ENCODE data around the gene HSF2. TPM values are rescaled to one million over a fixed set of nuclear protein-coding genes. Genes with fewer than 3 reads are reported as not detected.
"Not testable (repeated sequence)": the region's sequence is repeated elsewhere in the genome, so short reads cannot be mapped to it uniquely, and the experiment has no call there.

Gene HSF2
- total RNA-seq, 6 experiments from 2014 or later: 2.6 to 4.7 (median 3.3) TPM

DNA sequence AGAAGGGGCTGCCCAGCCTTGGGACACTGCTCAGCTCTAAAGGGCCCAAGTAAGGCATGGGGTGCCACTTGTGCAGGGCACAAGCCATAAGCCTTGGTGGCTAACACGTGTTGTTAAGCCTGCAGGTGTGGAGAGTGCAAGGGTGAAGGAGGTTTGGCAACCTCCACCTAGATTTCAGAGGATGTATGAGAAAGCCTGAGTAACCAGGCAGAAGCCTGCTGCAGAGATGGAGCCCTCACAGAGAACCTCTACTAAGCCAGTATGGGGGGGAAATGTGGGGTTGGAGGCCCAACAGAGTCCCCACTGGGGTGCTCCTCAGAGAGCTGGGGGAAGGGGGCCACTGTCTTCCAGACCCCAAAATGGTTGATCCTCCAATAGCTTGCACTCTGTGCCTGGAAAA is 39.5 kb downstream of the HSF2 start:
- H3K36me3 ChIP-seq: peaks cover 0 to 16% (median 6%) of the 10 kb centered on the region in 4 donors
- H3K4me1 ChIP-seq: no peaks in the 10 kb centered on the region
- no peaks in the 10 kb centered on the region for H3K9me3 ChIP-seq
- DNase-seq: no peak
- 100% methylated on average over 1 of the region's 1 CpG for WGBS (ENCODE audit: insufficient coverage, low coverage, low lambda C conversion rate, missing lambda C conversion rate)
- no peak overlapping the region for H3K4me3 ChIP-seq
- TF ChIP-seq POLR2A (IDR thresholded peaks at IDR 0.05): no peak
- TF ChIP-seq, protein P1, sequence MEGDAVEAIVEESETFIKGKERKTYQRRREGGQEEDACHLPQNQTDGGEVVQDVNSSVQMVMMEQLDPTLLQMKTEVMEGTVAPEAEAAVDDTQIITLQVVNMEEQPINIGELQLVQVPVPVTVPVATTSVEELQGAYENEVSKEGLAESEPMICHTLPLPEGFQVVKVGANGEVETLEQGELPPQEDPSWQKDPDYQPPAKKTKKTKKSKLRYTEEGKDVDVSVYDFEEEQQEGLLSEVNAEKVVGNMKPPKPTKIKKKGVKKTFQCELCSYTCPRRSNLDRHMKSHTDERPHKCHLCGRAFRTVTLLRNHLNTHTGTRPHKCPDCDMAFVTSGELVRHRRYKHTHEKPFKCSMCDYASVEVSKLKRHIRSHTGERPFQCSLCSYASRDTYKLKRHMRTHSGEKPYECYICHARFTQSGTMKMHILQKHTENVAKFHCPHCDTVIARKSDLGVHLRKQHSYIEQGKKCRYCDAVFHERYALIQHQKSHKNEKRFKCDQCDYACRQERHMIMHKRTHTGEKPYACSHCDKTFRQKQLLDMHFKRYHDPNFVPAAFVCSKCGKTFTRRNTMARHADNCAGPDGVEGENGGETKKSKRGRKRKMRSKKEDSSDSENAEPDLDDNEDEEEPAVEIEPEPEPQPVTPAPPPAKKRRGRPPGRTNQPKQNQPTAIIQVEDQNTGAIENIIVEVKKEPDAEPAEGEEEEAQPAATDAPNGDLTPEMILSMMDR (IDR thresholded peaks at IDR 0.05): no peak
- H3K27ac ChIP-seq: no peak overlapping the region
- no peaks in the 10 kb centered on the region for H3K27me3 ChIP-seq
- ATAC-seq: no peak
- intact Hi-C loops (cut with DNase I): no loop called here

DNA sequence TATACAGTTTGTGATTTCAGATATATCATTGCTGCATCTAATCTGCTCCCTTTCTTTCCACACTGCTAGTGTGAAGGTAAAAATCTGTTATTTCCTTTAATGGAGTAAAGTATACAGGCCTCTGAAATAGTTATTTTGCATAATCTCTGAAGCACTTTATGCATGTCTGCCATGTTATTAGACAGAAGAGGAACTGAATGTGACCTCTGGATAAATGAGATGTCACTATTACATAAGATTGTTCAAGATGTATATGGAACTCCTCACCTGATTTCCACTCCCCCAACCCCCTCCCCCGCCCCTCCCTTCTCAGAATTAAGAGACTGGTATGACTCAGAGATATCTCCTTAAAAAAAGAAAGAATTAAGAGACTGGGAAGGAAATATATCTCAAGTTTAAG is 45.8 kb downstream of the HSF2 start:
- Histone ChIP-seq H3K27ac (no peak overlapping the region), H3K27me3 (no peaks in the 10 kb centered on the region), H3K9me3 (no peaks in the 10 kb centered on the region), H3K4me1 (no peaks in the 10 kb centered on the region), H3K4me3 (no peak overlapping the region), H3K36me3 (peaks cover 0 to 58% (median 26%) of the 10 kb centered on the region in 4 donors)
- intact Hi-C loops (cut with DNase I): no loop called here
- TF ChIP-seq POLR2A (IDR thresholded peaks at IDR 0.05): no peak
- TF ChIP-seq, protein P1 (IDR thresholded peaks at IDR 0.05): no peak
- DNase-seq (no peak), ATAC-seq (no peak)
- WGBS (ENCODE audit: insufficient coverage, low coverage, low lambda C conversion rate, missing lambda C conversion rate): 91% methylated on average over 1 of the region's 1 CpG

DNA sequence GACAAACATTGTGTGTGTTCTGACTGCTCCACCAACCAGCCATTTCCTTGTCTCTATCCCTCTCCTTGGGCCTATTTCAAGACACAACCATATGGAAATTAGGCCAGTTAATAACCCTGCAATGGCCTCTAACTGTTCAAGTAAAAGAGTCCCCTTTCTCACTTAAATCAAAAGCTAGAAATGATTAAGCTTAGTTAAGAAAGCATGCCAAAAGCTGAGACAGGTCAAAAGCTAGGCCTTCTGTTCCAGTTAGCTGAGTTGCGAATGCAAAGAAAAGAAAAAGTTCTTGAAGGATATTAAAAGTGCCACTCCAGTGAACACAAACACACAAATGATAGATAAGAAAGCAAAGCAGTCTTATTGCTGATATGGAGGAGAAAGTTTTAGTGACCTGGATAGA is 49.6 kb downstream of the HSF2 start:
- Histone ChIP-seq H3K27me3 (no peaks in the 10 kb centered on the region), H3K9me3 (no peaks in the 10 kb centered on the region), H3K4me1 (no peaks in the 10 kb centered on the region), H3K36me3 (peaks cover 0 to 83% (median 44%) of the 10 kb centered on the region in 4 donors), H3K27ac (no peak overlapping the region), H3K4me3 (no peak overlapping the region)
- intact Hi-C loops (cut with DNase I): no loop called here
- TF ChIP-seq POLR2A (IDR thresholded peaks at IDR 0.05): no peak
- TF ChIP-seq, protein P1 (IDR thresholded peaks at IDR 0.05): no peak
- ATAC-seq (no peak), DNase-seq (no peak)
- 90% methylated on average over 1 of the region's 1 CpG for WGBS (ENCODE audit: insufficient coverage, low coverage, low lambda C conversion rate, missing lambda C conversion rate)

DNA sequence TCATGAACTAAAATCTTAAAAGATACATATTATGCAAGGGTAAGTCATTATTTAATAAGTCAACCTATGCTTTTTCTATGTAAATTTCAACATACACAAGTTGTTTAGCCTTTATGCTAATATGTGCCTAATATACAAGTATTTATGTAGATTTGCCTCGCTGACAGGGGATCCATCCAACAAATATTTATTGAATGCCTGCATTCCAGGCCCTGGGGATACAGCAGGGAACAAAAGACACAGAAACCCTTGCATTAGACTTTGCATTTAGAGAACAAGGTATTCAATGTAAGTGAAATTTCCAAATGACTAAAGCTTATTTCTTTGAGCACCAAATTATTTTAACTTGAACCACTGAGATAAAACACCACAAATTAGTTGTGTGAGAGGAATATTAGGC is 53.1 kb downstream of the HSF2 start:
- ATAC-seq: no peak
- no peak for TF ChIP-seq POLR2A (IDR thresholded peaks at IDR 0.05)
- TF ChIP-seq, protein P1 (IDR thresholded peaks at IDR 0.05): no peak
- intact Hi-C loops (cut with DNase I): no loop called here
- H3K4me1 ChIP-seq: no peaks in the 10 kb centered on the region
- no peaks in the 10 kb centered on the region for H3K27me3 ChIP-seq
- H3K9me3 ChIP-seq: no peaks in the 10 kb centered on the region
- H3K27ac ChIP-seq: no peak overlapping the region
- DNase-seq: no peak
- H3K4me3 ChIP-seq: no peak overlapping the region
- WGBS (ENCODE audit: insufficient coverage, low coverage, low lambda C conversion rate, missing lambda C conversion rate): 53% methylated on average over 1 of the region's 1 CpG
- peaks cover 0 to 77% (median 38%) of the 10 kb centered on the region in 4 donors for H3K36me3 ChIP-seq

DNA sequence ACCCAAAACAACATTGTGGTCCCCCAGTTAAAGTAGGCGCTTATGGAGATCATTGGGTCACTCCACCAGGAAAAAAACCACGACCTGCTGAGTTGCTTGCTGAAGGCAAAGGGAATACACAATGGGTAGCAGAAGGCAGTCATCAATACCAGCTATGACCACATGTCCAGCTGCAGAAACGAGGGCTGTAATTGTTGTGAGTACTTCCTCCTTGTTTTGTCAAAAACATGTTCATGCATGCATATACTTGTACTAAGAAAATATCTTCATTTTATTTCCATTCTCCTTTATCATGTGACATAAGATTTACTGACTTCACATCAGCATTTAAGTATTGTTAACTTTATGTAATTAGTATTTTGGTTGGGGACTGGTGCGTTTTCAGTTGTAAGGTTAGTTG is 55.2 kb downstream of the HSF2 start:
- Histone ChIP-seq H3K27me3 (no peaks in the 10 kb centered on the region), H3K4me1 (peaks cover 0 to 10% (median under 1%) of the 10 kb centered on the region in 4 donors), H3K9me3 (no peaks in the 10 kb centered on the region), H3K27ac (no peak overlapping the region), H3K36me3 (peaks cover 0 to 65% (median 32%) of the 10 kb centered on the region in 4 donors), H3K4me3 (no peak overlapping the region)
- ATAC-seq: no peak
- intact Hi-C loops (cut with DNase I): no loop called here
- 81% methylated on average over 4 of the region's 4 CpGs for WGBS (ENCODE audit: insufficient coverage, low coverage, low lambda C conversion rate, missing lambda C conversion rate)
- TF ChIP-seq, protein P1 (IDR thresholded peaks at IDR 0.05): no peak
- no peak for TF ChIP-seq POLR2A (IDR thresholded peaks at IDR 0.05)
- DNase-seq: no peak

DNA sequence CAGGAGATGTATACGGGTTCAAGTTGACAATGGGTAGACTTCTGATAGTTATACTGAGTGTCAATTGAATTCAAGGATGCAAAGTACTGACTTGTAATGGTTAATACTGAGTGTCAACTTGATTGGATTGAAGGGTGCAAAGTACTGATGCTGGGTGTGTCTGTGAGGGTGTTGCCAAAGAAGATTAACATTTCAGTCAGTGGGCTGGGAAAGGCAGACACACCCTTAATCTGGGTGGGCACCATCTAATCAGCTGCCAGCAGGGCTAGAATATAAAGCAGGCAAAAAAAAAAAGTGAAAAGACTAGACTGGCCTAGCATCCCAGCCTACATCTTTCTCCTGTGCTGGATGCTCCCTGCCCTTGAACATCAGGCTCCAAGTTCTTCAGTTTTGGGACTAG is 55.7 kb downstream of the HSF2 start:
- ATAC-seq, DNase-seq: not testable (repeated sequence)
- WGBS (ENCODE audit: insufficient coverage, low coverage, low lambda C conversion rate, missing lambda C conversion rate): 94% methylated on average over 1 of the region's 1 CpG

More for the DNA sequence above, 55.7 kb downstream of the HSF2 start:
- intact Hi-C loops (cut with DNase I); H3K27ac ChIP-seq; H3K4me3 ChIP-seq; H3K9me3 ChIP-seq; H3K27me3 ChIP-seq: not testable (repeated sequence)
- Histone ChIP-seq H3K36me3 (peaks cover 0 to 62% (median 29%) of the 10 kb centered on the region in 4 donors), H3K4me1 (peaks cover 0 to 14% (median 3%) of the 10 kb centered on the region in 4 donors)
